T-cell (primary cell): ENCODE measurements around the gene PCGF5. TPM values are rescaled to one million over a fixed set of nuclear protein-coding genes. Genes with fewer than 3 reads are reported as not detected.
"Not testable (repeated sequence)": the region's sequence is repeated elsewhere in the genome, so short reads cannot be mapped to it uniquely, and the experiment has no call there.

Experiments
- ATAC-seq, 4 experiments: fragments of 200-7000 bp in 3 of 4; fragments of 150-1000 bp in 1 of 4; cut with Tn5 transposase; replicated peaks in 1 of 4; 1 replicate in 3 of 4; 2 replicates in 1 of 4; pipeline ENCODE4 v1.10.0; 2021; ENCODE audit warnings: moderate library complexity in 3 of 4, mild to moderate bottlenecking in 2 of 4, moderate number of reproducible peaks in 1 of 4
- CTCF ChIA-PET, 2 donors: fragments of 300-600 bp; sonication (Branson Sonifier 250); formaldehyde crosslinking; loops; one replicate each; lab custom pipeline; 2022; ENCODE audit warnings: antibody characterized with exemption in 2 of 2; lab: Charles Lee
- POLR2A ChIA-PET, 2 donors: fragments of 300-600 bp; sonication (Branson Sonifier 250); formaldehyde crosslinking; loops; one replicate each; lab custom pipeline; 2022; ENCODE audit warnings: antibody characterized with exemption in 2 of 2; lab: Charles Lee
- DNase-seq, 35 experiments: peaks; one replicate each; pipeline versions ENCODE4 v3.0.0 to v3.0.0-alpha.2; 2013 to 2023
- H3K27ac ChIP-seq: one replicate; pipeline ENCODE4 v1.5.1; 2013; ENCODE audit warnings: low read length
- H3K27me3 ChIP-seq, 2 experiments: replicated peaks in 1 of 2; 1 replicate in 1 of 2; 2 replicates in 1 of 2; pipeline versions ENCODE4 v1.6.1 to v1.7.0; 2013; ENCODE audit warnings: low read length in 1 of 2, mixed read lengths in 1 of 2; ENCODE audit not compliant: control insufficient read depth in 2 of 2, insufficient read depth in 2 of 2; ENCODE audit errors: extremely low read depth in 1 of 2
- H3K36me3 ChIP-seq, 2 donors: 1 replicate in 1 of 2; 2 replicates in 1 of 2; pipeline versions ENCODE4 v1.6.1 to v1.7.0; 2013; ENCODE audit warnings: low read length in 1 of 2; ENCODE audit not compliant: control insufficient read depth in 2 of 2, insufficient read depth in 1 of 2; ENCODE audit errors: extremely low read depth in 1 of 2
- H3K4me1 ChIP-seq, 2 experiments: 1 replicate in 1 of 2; 2 replicates in 1 of 2; pipeline versions ENCODE4 v1.6.1 to v1.7.0; 2013; ENCODE audit warnings: low read length in 2 of 2, mixed read lengths in 1 of 2; ENCODE audit not compliant: insufficient read depth in 2 of 2, control insufficient read depth in 1 of 2; ENCODE audit errors: extremely low read depth in 1 of 2
- H3K4me3 ChIP-seq, 2 donors: 1 replicate in 1 of 2; 2 replicates in 1 of 2; pipeline versions ENCODE4 v1.5.1 to v1.7.0; 2013; ENCODE audit warnings: mild to moderate bottlenecking in 2 of 2, low read length in 1 of 2, moderate library complexity in 1 of 2; ENCODE audit not compliant: control insufficient read depth in 1 of 2; ENCODE audit errors: extremely low read depth in 1 of 2
- H3K9me3 ChIP-seq: 2 replicates; pipeline ENCODE4 v1.7.0; 2013
- H3K27ac Mint-ChIP-seq, 2 donors: one replicate each; pipeline ENCODE4 v1.8.0; 2020 to 2021; ENCODE audit warnings: mild to moderate bottlenecking in 2 of 2, mixed read lengths in 2 of 2
- H3K27me3 Mint-ChIP-seq, 2 donors: one replicate each; pipeline ENCODE4 v1.8.0; 2021 to 2022; ENCODE audit warnings: mixed read lengths in 2 of 2
- H3K36me3 Mint-ChIP-seq: one replicate; pipeline ENCODE4 v1.8.0; 2021; ENCODE audit warnings: mixed read lengths
- H3K4me1 Mint-ChIP-seq, 3 donors: one replicate each; pipeline ENCODE4 v1.8.0; 2020 to 2022; ENCODE audit warnings: mixed read lengths in 3 of 3, mild to moderate bottlenecking in 1 of 3
- H3K4me3 Mint-ChIP-seq, 3 donors: one replicate each; pipeline ENCODE4 v1.8.0; 2020 to 2022; ENCODE audit warnings: mild to moderate bottlenecking in 3 of 3, mixed read lengths in 3 of 3, moderate library complexity in 3 of 3
- H3K9me3 Mint-ChIP-seq, 3 donors: one replicate each; pipeline ENCODE4 v1.8.0; 2020 to 2022; ENCODE audit warnings: mixed read lengths in 3 of 3
- WGBS: methylation state at CpG from one replicate; pipeline ENCODE4 v1.1.5; 2013; ENCODE audit warnings: missing lambda C conversion rate; ENCODE audit not compliant: insufficient coverage; 5-methylcytosine and 5-hydroxymethylcytosine counted together
- total RNA-seq, 35 experiments: library from RNA in 6 of 35; stranded (reverse) in 6 of 35; fragments of 120-200 nt in 1 of 35; gene quantifications; one replicate each; pipeline versions ENCODE4 v1.2.1 to v1.2.4 and lab custom pipeline; 2013 to 2026

Gene PCGF5
- total RNA-seq, 5 donors from 2014 or later (not counting 1 experiment from before 2014, with no cell fraction given), result 48.9 to 73.1 (median 59.4) TPM

GRCh38 chr10:91313796-91314485 is 93.5 kb downstream of the PCGF5 start:
- Mint-ChIP-seq H3K27me3 (peaks cover 8 to 11% of the 10 kb centered on the region in 2 donors), H3K36me3 (no peaks in the 10 kb centered on the region), H3K4me3 (no peak overlapping the region), H3K27ac (peak overlapping the region in 1 of 2 donors; percentile 32), H3K4me1 (peaks cover 5 to 8% (median 7%) of the 10 kb centered on the region in 3 donors), H3K9me3 (no peaks in the 10 kb centered on the region)
- no peak for DNase-seq
- Histone ChIP-seq H3K4me3 (no peak overlapping the region), H3K9me3 (no peaks in the 10 kb centered on the region), H3K36me3 (no peaks in the 10 kb centered on the region), H3K27ac (no peak overlapping the region), H3K27me3 (peaks cover 0 to 6% of the 10 kb centered on the region in 2 experiments), H3K4me1 (peaks cover 0 to 2% of the 10 kb centered on the region in 2 experiments)
- CTCF ChIA-PET, result interaction anchor here in 1 of 2 donors (0.7 kb wide), 2 partner anchors 92 to 95 kb away, joined by 3 to 4 read pairs; no protein-coding TSS in a partner anchor
- WGBS, result 30% methylated on average over 2 of the region's 6 CpGs
- peak in 1 of 4 experiments; percentile 87 for ATAC-seq
- POLR2A ChIA-PET, result no interaction called here

- H3K4me3 ChIP-seq, result no peak overlapping the region
- H3K4me1 ChIP-seq, result peaks cover 0 to 2% of the 10 kb centered on the region in 2 experiments
- H3K27ac Mint-ChIP-seq, result no peak overlapping the region
- ChIA-PET CTCF (interaction anchor here in 1 of 2 donors (1.1 kb wide), 1 partner anchor 18 kb away, joined by 4 read pairs; no protein-coding TSS in a partner anchor), POLR2A (no interaction called here)
- DNase-seq, result no peak
- no peak overlapping the region for H3K27ac ChIP-seq
- 100% methylated on average over 1 of the region's 2 CpGs for WGBS
- peaks cover 5 to 8% (median 7%) of the 10 kb centered on the region in 3 donors for H3K4me1 Mint-ChIP-seq
- no peaks in the 10 kb centered on the region for H3K9me3 ChIP-seq
- no peak for ATAC-seq
- no peaks in the 10 kb centered on the region for H3K27me3 ChIP-seq
- no peaks in the 10 kb centered on the region for H3K36me3 Mint-ChIP-seq
- peaks cover 0 to 3% of the 10 kb centered on the region in 2 donors for H3K27me3 Mint-ChIP-seq
- H3K9me3 Mint-ChIP-seq, result no peaks in the 10 kb centered on the region
- H3K4me3 Mint-ChIP-seq, result no peak overlapping the region
- no peaks in the 10 kb centered on the region for H3K36me3 ChIP-seq
These were observed 96.0 kb downstream of the PCGF5 start for GRCh38 chr10:91316486-91316885.

- ATAC-seq, result no peak
- CTCF ChIA-PET, result interaction anchor here in 1 of 2 donors (0.6 kb wide), 1 partner anchor 66 kb away, joined by 3 read pairs; no protein-coding TSS in a partner anchor
- H3K27me3 Mint-ChIP-seq, result no peaks in the 10 kb centered on the region
These were observed 97.1 kb downstream of the PCGF5 start for GRCh38 chr10:91317541-91317940.

GRCh38 chr10:91319336-91319735 is 98.9 kb downstream of the PCGF5 start:
- H3K27ac ChIP-seq, result no peak overlapping the region
- Mint-ChIP-seq H3K4me3 (no peak overlapping the region), H3K27ac (peak overlapping the region in 1 of 2 donors; percentile 39), H3K9me3 (no peaks in the 10 kb centered on the region), H3K27me3 (no peaks in the 10 kb centered on the region), H3K36me3 (no peaks in the 10 kb centered on the region), H3K4me1 (peaks cover 0 to 2% (median 2%) of the 10 kb centered on the region in 3 donors)
- DNase-seq, result no peak
- no peak for ATAC-seq
- no peak overlapping the region for H3K4me3 ChIP-seq
- ChIA-PET POLR2A (interaction anchor here in 1 of 2 donors (0.6 kb wide), 1 partner anchor 221 kb away, joined by 4 read pairs; no protein-coding TSS in a partner anchor), CTCF (interaction anchor here in 1 of 2 donors (1.0 kb wide), 1 partner anchor 315 kb away, joined by 4 read pairs; no protein-coding TSS in a partner anchor)
- H3K4me1 ChIP-seq, result no peaks in the 10 kb centered on the region
- no peaks in the 10 kb centered on the region for H3K27me3 ChIP-seq
- no peaks in the 10 kb centered on the region for H3K9me3 ChIP-seq
- 100% methylated on average over 1 of the region's 4 CpGs for WGBS
- no peaks in the 10 kb centered on the region for H3K36me3 ChIP-seq

More at GRCh38 chr10:91317541-91317940, 97.1 kb downstream of the PCGF5 start:
- Mint-ChIP-seq H3K27ac (no peak overlapping the region), H3K9me3 (no peaks in the 10 kb centered on the region), H3K4me1 (peaks cover 5 to 8% (median 7%) of the 10 kb centered on the region in 3 donors), H3K36me3 (no peaks in the 10 kb centered on the region), H3K4me3 (no peak overlapping the region)
- Histone ChIP-seq H3K27ac (no peak overlapping the region), H3K4me1 (peaks cover 0 to 2% of the 10 kb centered on the region in 2 experiments), H3K4me3 (no peak overlapping the region), H3K36me3 (no peaks in the 10 kb centered on the region), H3K9me3 (no peaks in the 10 kb centered on the region), H3K27me3 (no peaks in the 10 kb centered on the region)
- no peak for DNase-seq
- POLR2A ChIA-PET, result no interaction called here

GRCh38 chr10:91323293-91323905 is 102.9 kb downstream of the PCGF5 start:
- 91% methylated on average over 13 of the region's 44 CpGs for WGBS
- H3K4me3 Mint-ChIP-seq, DNase-seq, H3K9me3 Mint-ChIP-seq, H3K27ac ChIP-seq, H3K27me3 ChIP-seq, H3K27ac Mint-ChIP-seq, H3K9me3 ChIP-seq, CTCF ChIA-PET, H3K36me3 ChIP-seq, H3K27me3 Mint-ChIP-seq, H3K4me1 Mint-ChIP-seq, H3K4me3 ChIP-seq, H3K4me1 ChIP-seq, POLR2A ChIA-PET, ATAC-seq, H3K36me3 Mint-ChIP-seq: not testable (repeated sequence)

GRCh38 chr10:91328320-91328984 is 108.0 kb downstream of the PCGF5 start:
- no peak overlapping the region for H3K27ac Mint-ChIP-seq
- ATAC-seq (no peak), DNase-seq (no peak)
- H3K9me3 Mint-ChIP-seq, result peaks cover 0 to 14% (median 7%) of the 10 kb centered on the region in 3 donors
- WGBS, result no CpG with 5 or more reads among the region's 4 CpGs
- H3K27ac ChIP-seq, result no peak overlapping the region
- no peaks in the 10 kb centered on the region for H3K4me1 Mint-ChIP-seq
- CTCF ChIA-PET, result no interaction called here
- H3K36me3 ChIP-seq, result no peaks in the 10 kb centered on the region
- no peak overlapping the region for H3K4me3 ChIP-seq
- peaks cover 5 to 22% of the 10 kb centered on the region in 2 donors for H3K27me3 Mint-ChIP-seq
- H3K4me1 ChIP-seq, result no peaks in the 10 kb centered on the region
- POLR2A ChIA-PET, result no interaction called here
- no peak overlapping the region for H3K4me3 Mint-ChIP-seq
- H3K36me3 Mint-ChIP-seq, result no peaks in the 10 kb centered on the region
- H3K27me3 ChIP-seq, result no peaks in the 10 kb centered on the region
- H3K9me3 ChIP-seq, result no peaks in the 10 kb centered on the region
